HG02798 (cell line): ENCODE results near the gene GHRL.
"Not testable (repeated sequence)": the region's sequence is repeated elsewhere in the genome, so short reads cannot be mapped to it uniquely, and the experiment has no call there.

Experiments used
- ATAC-seq: cut with Tn5 transposase; IDR thresholded peaks from one replicate; pipeline ENCODE4 v1.9.1; 2021; ENCODE audit warnings: mild to moderate bottlenecking; ENCODE audit not compliant: unreplicated experiment, poor library complexity

GHRL gene

DNA sequence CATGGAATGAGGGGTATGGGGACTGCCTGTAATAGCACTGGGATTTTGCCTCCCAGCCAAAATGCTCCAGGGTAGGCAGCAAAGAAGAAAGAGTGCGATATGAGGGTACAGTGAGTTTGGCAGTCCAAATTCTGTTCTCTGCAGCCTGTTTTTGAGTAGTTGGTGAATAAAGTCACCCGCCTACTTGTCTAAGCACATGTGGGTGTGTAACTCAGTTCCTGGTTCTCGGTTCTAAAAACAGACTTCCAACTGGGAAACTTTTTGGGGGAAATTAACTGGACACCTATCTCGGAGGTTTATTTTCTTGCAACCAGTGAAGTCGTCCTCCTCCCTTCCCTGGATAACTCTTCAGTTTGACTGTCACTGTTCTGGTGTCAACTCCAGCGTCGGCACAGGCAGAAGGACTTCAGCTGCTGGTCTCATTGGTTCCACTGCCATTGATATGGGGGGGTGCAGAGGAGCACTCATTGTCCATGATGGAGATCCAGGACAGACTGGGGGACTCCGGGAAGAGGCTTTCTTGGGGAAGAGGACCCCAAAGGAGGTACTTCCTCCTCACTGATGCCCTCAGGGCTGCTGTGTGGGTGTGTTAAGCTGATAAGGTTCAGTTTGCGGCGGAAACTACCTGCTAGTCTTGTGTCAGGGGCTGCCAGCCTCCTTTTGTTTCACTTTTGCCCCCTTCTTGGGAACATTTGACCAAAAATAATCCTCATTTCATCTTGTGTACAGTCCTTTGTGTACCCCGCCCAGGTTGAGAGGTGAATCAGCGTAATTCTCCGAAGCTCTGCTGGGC lies 13.2 kb downstream of the GHRL start:
- ATAC-seq: no peak

GRCh38 chr3:10278501-10278900 lies 14.2 kb downstream of the GHRL start:
- ATAC-seq: no peak

DNA sequence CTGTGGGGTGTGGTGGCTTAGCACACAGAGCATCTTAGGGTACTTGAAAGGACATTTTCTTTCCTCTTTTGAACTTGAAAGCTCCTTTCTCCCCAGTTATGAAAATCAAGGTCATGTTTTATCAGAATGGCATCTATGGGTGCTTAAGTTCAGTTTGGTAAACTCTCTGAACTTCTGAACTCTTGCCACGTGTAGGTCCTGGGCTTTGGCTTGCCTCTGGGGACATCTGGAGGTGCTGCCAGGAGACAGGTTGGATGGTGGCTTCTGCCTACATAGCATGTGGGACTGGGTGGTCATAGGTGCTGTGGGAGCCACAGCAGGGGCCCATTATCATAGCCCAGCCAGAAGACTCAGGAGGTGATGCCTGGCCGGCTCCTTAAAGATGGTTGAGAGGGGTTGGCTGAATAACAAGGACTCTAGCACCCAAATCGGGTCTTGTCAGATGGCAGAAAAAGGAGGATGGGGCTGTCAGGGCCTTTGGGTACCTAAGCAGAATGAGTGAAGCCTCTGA lies 15.6 kb downstream of the GHRL start:
- ATAC-seq: no peak

DNA sequence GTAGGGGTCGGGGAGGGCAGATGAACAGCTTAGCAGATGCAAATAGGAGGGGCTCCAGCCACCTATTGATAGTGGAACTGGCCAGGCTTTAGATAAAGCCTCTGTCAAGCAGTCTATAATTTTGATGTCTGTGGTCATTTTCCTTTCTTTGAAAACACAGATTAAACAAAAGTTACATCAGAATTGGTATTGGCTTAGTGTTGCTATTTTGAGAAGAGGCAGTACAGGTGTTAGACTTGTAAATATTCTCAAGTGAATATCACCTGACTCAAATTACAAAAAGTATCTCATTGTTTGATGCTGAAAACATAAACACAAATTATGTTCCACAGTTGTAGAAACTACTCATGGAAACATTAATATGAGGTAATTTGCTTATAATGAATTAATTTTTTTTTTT lies 18.1 kb downstream of the GHRL start:
- ATAC-seq: no peak

- no peak for ATAC-seq
Measured at GRCh38 chr3:10273702-10274305, 18.9 kb downstream of the GHRL start.

GRCh38 chr3:10272977-10273376 lies 19.8 kb downstream of the GHRL start:
- ATAC-seq: no peak

- not testable (repeated sequence) for ATAC-seq
Measured at GRCh38 chr3:10272476-10272875, 20.3 kb downstream of the GHRL start.

DNA sequence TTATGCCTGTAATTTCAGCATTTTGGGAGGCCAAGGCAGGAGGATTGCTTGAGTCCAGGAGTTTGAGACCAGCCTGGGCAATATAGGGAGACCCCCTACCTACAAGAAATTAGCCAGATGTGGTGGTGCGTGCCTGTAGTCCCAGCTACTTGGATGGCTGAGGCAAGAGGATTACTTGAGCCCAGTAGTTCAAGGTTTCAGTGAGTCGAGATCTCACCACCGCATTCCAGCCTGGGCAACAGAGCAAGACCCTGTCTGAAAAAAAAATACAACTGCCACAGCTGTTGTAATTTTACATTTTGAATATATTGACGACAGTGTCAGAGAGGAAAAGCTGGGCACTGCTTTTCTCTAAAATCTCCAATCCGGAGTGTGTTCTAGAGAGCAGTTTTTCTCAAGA lies 23.3 kb downstream of the GHRL start:
- no peak for ATAC-seq

- no peak for ATAC-seq
Measured at GRCh38 chr3:10268930-10269329, 23.8 kb downstream of the GHRL start.

DNA sequence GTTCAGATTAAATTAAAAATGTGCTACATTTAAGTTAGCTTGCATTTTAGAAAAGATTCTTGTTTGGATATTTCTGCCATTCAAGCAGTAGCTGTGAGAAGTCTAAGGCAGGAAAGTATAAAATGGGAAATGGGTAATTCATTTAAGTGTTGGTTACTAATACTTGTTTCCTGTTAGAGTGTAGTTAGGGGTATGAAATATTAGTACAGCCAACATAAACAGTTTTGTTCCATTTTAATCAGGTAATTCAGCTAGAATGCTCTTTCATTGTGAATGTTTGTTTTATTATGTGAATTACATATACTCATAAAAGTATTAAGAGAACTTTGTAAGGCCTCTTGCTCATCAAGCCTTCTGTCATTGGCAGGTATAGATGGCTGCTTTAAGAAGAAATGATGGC lies 24.6 kb downstream of the GHRL start:
- no peak for ATAC-seq

GRCh38 chr3:10266936-10267335 lies 25.8 kb downstream of the GHRL start:
- ATAC-seq: not testable (repeated sequence)

DNA sequence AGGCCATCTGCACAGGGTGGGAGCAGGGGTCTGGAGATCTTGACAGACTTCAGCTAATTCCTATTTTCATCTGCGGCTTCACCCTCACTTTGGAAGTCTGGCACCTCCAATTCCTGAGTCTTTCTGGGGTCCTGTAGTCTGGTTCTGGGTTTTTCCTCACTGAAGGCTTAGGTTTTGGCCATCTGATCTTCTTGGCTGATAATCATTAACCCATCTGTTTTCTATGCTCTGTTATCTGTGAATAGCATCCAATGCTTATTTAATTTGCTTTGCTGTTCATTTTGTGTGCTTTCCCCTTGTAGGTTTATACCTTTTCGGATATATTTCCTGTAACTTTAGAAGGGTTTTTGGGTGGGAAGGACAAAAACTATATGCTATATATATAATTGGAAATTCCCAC lies 26.9 kb downstream of the GHRL start:
- no peak for ATAC-seq

DNA sequence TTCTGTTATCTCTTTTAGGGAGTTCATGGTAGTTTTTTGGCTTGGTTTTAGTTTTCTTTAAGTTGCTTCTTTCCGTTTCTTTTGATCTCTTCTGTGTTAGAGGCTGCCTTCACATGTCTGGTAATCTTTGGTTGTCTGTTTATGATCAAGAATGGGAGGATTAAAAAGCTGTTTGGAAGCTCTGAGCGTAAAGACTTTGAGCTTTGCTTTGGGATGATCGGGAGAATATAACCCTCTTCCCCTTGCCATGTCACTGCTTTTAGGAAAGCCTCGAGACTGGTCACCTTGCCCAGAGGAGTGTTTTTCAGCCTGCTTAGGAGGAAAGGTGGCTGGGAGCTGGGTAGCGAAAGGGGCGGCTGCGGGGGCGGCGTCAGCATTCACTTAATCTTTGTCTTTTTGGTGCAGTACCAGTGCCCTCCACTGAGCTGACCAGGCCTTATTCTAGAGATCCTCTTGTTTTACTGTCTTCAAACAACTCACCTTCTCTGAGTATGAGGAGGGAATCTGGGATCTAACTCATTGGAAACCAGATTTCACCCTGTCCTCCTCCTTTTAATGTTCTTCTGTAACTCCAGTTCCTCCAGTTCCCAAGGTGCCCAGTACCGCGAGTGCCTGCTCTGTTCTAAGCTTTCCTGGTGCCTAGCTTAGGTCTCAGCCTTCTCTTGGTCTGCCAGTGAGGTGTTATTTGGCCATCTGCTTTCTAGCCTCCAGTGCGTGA lies 28.9 kb downstream of the GHRL start:
- no peak for ATAC-seq

DNA sequence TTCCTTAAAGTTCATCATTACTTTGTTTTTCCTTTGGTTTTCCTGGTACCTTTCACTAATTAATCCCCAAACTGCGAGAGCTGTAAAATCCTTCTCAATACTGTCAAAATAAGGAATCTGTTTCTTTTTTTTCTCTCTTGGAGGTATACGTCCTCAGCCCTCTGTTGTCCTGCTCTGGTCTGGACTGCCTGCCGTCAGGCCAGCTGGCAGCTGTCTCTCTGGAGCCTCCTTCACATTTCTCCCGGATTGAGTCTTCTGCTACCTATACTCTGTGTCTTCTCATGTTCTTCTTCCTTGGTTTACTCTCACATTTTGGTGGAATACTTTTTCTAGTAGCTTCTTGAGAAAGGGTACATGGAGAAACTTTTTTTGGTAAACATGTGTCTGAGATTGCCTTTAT lies 30.7 kb downstream of the GHRL start:
- no peak for ATAC-seq

DNA sequence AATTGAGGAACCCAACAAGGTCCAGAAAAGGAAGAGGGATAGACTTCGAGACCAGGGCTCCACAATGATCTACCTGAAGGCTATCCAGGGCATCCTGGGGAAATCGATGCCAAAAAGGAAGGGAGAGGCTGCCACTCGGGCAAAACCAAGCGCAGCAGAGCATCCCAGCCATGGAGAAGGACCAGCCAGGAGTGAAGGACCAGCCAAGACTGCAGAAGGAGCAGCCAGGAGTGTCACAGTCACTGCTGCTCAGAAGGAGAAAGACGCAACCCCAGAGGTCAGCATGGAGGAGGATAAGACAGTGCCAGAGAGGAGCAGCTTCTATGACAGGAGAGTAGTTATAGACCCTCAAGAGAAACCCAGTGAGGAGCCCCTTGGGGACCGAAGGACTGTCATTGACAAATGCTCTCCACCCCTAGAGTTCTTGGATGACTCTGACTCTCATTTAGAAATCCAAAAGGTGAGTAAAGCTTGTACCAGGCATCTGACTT lies 32.5 kb downstream of the GHRL start:
- ATAC-seq: no peak

DNA sequence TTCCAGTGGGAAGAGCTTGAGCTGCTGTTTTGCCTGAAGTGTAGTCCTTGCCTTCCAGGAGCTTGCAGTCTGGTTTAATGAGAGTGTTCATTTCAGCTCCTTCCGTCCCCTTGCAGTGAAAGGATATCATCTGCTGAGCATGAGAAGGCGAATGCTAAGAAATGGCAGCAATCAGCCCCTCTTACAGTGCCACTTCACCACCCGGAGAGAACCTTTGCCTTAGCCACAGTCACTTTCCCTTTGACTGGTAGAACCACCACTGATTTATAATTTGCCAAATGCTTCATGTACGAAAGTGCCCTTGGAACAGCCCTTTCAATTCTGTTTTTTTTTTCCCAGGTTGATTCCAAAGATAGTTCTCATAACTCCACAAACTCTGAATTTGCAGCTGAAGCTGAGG lies 32.9 kb downstream of the GHRL start:
- no peak for ATAC-seq

GRCh38 chr3:10259036-10259435 lies 33.7 kb downstream of the GHRL start:
- no peak for ATAC-seq

DNA sequence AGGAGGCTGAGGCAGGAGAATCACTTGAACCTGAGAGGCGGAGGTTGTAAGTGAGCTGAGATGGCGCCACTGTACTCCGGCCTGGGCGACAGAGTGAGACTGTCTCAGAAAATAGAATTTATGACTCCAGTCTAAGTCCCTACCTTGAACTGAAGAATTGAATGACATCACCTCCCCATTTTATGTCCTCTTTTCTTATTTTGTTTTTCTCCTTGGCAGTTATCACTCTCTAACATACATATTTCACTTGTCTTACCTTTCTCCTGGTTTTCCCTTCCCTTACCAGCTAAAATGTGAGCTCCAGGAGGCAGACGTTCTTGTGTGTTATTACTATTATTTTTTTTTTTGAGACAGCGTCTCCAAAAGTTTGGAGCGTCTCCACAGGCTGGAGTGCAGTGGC lies 36.9 kb downstream of the GHRL start:
- no peak for ATAC-seq

DNA sequence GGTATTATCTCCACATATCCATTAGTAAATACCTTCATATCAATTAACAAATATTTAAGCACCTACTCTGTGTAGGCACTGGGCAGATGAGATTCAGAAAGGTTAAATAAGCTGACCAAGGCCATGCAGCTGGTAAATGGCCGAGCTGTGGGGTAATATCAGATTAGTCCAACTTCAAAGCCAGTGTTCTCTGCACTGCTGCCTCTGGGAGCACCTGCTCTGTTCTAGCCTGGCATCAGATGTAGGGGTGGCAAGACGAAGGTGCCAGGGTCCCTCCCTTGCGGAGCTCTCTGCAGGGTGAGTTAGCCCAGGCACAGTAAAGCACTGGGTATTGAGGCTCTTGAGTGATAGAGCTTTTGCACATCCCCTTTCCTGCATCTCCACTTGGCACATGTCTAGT lies 39.0 kb downstream of the GHRL start:
- ATAC-seq: no peak

- no peak for ATAC-seq
Measured at GRCh38 chr3:10251006-10251405, 41.7 kb downstream of the GHRL start.

DNA sequence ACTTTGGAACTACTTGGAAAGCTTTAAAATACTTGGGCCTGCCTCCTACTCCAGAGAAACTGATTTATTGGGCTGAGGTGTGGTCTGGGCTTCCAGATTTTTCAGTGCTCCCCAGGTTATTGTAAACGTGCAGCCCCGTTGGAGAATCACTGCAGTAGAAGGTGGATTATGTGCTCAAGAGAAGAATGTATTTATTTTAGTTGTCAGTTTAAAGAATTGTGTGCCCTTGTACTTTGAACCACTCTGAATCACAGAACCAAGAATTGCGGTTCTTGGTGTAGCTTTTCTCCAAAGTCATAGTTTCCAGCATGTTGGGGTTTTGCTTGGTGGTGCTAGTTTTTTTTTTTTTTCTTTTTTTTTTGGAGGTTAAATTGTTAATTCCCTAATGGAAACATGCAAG lies 42.9 kb downstream of the GHRL start:
- no peak for ATAC-seq
